Medulla oblongata (tissue), 1 donor: Measurements from ENCODE around the gene TMEM54.

Experiments
- DNase-seq: peaks from one replicate; pipeline ENCODE4 v3.0.0-alpha.2; 2015; ENCODE audit errors: extremely low spot score

Gene TMEM54

DNA sequence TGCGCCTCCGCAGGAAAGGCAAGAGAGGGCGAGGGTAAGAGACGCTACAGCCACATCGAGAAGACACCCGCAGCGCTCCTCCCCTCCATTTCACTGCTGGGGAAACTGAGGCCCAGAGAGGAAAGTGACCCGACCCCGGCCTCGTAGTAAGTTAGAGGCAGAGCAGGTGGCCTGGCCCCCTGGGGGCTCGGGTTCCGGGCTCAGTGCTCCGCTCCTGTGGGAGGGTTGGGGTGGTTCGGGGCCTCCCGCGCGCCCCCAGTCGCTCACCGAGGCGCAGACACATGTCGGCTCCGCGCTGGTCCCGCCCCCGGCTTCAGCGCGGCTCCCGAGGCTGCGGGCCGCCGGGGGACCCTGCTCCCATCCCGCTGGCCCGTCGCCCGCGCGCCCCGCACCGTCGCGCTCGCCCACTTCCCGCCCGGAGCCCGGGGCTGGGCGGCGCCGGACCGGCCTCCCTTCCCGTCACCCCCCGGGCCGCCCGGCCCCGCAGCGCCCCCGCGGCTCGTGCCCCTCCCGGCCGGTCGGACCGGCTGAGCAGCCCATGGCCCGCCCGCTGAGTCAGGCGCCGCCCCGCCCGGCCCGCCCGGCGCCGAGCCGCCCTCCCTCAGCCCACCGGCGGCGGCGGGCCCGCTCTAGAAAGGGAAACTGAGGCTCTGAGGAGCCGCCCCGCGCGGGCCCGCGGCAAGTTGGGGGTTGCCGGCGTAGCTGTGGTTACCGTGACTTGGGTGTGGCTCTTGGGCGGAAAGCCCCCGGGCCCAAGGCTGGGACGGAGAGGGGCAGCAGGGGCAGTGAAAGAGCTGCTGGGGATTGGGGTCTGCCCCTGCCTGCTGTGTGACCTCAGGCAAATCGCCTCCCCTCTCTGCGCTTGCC is at the start of gene TMEM54:
Gene TMEM54, minus strand, starts transcription at position 434 of the 867 bp plus-strand sequence. Its CDS starts 151 bp downstream, at position 283.
- peak; percentile 42 for DNase-seq

DNA sequence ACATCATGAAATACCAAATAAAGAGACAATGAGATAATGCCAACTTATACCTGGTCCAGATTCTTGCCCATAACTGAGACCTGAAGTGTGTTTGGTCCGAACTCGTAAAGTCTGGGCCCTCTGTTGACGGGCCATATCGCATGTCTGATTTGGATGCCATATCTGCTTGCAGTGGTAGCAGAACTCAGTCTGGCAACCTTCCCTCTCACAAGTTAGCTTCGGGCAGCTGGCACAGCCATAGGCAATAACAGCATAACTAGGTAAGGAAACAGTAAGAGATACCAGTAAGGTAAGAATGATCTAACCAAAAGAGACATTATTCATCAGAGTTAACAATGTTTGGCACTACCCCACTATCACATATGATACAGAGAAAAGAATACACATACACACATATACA is 48.3 kb upstream of the TMEM54 start:
- no peak for DNase-seq

- no peak for DNase-seq
These were observed 47.7 kb upstream of the TMEM54 start for GRCh38 chr1:32948905-32949304.

GRCh38 chr1:32948390-32948722 is 47.2 kb upstream of the TMEM54 start:
- DNase-seq: no peak

- DNase-seq: no peak
These were observed 46.6 kb upstream of the TMEM54 start for GRCh38 chr1:32947669-32948389.

DNA sequence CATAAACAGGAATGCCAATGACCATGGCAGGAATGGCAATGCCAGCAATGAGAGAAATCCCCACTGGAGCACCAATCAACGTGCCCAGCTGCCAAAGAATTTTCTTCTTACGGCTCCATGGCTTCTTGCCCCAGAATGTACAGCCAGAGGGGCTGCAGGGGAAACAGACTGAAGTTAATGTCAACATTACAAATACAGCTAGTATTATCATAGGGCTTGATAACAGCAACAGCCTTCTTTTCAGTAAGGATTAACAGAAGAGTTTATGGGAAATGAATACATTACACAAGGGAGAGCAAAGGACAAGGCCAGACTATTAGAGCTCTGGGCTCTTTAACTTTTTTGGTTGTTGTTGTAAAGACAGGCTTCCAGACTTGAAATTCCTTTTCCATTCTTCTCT is 45.2 kb upstream of the TMEM54 start:
- DNase-seq: no peak

DNA sequence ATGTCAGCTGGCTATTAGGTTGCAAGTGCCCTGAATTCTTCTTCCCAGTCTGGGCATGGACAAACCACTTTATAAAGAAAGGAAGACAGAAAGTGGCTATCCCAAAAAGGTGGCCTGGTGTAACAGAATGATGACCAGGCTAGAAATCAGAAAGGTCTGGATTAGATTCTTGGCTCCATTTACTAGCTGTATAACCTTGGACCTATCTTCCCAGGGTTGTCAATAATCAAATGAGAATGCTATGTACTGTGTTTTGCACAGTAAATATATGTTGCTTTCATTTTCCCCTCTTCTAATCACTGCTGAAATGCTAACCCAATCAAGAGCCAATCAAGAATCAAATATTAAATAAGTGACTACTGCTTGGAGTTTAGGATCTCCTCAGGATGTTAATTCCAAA is 43.0 kb upstream of the TMEM54 start:
- no peak for DNase-seq

DNA sequence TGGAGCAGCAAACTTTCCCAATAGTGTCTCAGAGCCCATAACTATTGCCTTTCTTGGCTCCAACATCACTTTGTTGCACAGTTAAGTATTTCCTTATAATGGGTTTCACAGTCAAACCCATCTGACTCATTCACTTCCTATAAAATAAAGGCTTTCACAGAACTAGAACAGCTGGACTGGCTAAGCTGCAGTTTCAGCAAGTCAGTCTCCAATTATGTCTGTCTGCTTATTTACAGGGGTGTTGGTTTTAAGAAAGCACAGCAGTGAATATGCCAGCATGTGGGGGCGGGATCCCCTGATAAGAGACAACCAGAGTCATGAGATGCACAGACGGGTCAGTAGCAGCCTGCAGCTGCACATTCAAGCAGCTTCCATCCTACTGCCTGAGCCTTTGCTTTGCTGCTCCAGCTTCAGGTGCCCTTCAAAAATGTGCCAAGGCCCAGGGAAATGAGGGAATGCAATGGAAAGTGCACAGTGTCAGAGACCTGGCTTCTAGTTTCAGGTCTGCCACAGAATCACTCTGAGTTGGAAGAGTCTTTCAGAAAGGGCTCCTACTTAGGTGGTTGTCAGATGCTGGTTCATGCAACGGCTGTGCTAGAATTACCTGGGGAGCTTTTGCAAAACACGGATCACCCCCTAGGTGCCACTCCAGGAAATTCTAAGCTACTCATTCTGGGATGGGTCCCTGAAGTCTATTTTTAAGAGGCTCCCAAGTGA is 38.6 kb upstream of the TMEM54 start:
- peak; percentile 57 for DNase-seq

DNA sequence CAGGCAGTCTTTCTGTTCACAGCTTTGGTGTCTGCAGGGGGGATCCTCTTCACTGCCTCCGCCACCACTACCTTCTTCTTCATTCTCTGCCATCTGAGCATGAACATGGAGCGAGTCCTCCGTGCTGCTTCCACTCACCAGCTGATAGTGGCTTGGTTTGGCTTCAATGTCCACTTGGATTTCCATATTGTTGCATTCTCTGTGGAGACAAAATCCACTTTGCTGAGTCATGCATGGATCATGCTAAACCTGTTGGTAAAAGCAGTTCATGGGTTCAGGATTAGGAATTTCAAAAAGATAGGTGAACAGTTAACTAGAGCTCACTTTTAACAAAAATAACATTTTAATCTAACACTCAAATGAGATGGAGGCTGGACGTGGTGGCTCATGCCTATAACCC is 35.9 kb upstream of the TMEM54 start:
- no peak for DNase-seq

DNA sequence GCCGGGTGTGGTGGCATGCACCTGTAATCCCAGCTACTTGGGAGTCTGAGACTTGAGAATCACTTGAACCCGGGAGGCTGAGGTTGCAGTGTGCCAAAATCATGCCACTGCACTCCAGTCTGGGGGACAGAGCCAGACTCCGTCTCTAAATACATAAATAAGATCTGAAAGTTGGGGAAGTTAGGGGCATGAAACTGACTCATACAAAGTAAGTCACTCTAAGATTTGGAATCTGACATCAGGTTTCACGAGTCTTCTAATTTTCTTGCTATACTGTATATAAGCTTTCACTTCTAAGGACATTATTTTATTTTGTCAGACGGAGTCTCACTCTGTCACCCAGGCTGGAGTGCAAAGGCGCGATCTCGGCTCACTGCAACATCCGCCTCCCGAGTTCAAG is 33.3 kb upstream of the TMEM54 start:
- DNase-seq: no peak

DNA sequence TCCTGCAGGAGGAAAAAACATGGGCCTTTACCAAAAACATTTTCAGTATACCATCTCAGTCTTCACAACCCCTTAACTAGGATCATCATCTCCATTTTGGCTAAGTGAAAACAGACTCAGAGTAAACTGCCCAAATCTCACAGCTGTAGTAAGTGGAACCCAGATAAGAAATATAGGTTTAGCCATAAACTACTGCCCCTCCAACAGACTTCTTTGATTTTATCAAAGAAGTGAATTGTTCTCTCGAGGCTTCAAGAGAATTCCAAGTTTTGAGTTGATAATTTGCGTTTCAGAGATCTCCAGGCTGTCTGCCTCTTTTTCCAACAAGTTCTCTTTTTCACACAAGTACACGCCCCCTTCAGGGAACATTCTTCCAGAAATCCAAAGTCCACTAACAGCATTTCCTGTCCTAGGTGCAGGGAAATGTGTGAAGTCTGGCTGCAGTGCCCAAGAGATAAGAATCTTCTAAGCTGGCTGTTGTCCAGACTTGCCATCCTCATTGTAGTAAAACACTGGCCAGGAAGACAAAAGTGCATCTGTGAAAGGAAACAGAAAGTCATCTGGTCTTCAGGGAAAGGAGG is 32.6 kb upstream of the TMEM54 start:
- DNase-seq: no peak

- no peak for DNase-seq
These were observed 30.6 kb upstream of the TMEM54 start for GRCh38 chr1:32931760-32932159.

DNA sequence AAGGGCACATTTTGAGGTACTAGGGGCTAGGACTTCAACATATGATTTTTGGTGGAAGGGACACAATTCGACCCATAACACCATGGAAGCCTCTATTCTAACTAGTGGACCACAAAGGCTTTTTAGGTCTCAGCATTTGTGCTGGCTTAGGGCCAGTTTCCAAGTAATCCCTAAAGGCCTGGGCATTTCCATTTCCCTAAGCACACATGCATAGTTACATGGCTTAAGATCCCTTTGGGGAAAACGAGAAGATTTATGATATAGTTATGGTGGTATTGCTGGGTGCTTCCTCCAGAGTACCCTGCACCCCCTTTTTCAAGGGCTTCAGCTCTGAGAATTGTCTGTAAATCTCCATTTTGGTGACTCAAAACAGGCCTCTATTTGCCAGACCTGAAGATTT is 28.2 kb upstream of the TMEM54 start:
- no peak for DNase-seq

GRCh38 chr1:32928715-32929114 is 27.5 kb upstream of the TMEM54 start:
- no peak for DNase-seq

DNA sequence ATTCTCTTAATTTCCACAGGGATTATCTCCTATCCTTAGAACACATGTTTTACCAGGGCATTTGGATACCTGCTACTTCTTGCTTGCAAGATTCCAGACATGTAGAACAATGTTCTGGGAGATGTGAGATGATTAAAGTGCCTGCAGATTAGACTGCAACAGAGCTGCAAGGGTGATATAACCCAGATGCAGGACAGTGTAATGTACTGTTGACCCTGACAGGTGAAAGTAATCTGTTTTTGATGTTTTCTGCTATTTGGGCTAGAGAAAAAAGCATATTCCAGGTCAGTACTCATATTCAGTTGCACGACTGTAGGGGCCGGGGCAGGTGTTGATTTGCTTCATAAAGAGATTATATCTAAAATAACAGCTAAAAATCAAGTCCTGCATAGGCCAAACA is 27.1 kb upstream of the TMEM54 start:
- no peak for DNase-seq

DNA sequence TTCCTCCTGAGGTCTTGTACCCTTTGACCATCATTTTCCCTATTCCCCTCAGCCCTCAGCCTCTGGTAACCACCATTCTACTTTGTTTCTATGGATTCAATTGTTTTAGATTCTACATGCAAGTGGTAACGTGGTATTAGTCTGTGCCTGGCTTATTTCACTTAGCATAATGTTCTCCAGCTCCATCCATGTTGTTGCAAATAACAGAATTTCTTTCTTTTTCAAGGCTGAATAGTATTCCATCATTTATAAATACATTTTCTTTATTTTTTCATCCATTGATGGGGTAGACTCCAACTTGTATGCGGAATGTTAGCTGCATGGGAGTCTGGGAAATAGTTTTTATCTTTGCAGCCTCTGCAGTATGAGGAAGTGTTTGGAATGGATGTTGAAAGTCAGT is 26.3 kb upstream of the TMEM54 start:
- DNase-seq: no peak

GRCh38 chr1:32926562-32926961 is 25.4 kb upstream of the TMEM54 start:
- DNase-seq: no peak

DNA sequence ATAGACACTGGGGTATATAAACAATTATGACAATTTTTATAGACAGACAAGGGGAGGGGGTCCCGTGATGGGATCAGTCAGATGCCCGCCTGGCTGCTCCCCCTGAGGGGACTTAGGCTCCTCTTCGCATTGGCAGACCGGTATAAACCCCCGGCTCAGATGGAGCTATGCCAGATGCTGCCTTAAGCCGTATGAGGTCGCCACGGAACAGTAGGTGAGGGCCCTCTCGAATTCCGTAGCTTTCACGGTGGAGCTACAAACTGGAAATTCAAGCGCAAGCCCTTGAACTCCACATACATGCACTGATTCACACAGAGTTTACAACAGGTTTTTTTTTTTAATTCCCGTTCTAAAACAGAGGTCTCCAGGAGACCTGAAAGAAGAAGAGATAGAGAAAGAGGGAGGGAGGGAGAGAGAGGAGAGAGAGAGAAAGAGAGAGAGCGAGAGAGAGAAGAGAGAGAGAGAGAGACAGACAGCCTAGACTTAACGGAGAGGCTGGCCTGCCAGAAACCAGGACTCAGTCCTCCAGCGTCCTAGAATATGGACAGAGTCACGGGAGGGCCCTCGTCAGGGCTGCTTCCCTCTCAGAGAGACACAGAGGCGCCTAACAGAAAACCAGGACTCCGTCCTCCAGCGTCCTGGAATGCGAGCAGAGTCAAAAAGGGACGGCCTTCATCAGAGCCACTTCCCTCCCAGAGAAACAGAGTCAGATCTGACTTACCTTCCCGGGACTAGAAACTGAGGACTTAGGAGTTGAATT is 24.4 kb upstream of the TMEM54 start:
- DNase-seq: peak; percentile 18

GRCh38 chr1:32924881-32925344 is 23.7 kb upstream of the TMEM54 start:
- no peak for DNase-seq

GRCh38 chr1:32920833-32921232 is 19.6 kb upstream of the TMEM54 start:
- peak; percentile 38 for DNase-seq
